ENCODE data around the gene SUPV3L1. TPM values are rescaled to one million over a fixed set of nuclear protein-coding genes. Genes with fewer than 3 reads are reported as not detected.
"Not testable (repeated sequence)": the region's sequence is repeated elsewhere in the genome, so short reads cannot be mapped to it uniquely, and the experiment has no call there.

Gene SUPV3L1
- total RNA-seq, 1 donor from 2014 or later: 38.0 TPM

DNA sequence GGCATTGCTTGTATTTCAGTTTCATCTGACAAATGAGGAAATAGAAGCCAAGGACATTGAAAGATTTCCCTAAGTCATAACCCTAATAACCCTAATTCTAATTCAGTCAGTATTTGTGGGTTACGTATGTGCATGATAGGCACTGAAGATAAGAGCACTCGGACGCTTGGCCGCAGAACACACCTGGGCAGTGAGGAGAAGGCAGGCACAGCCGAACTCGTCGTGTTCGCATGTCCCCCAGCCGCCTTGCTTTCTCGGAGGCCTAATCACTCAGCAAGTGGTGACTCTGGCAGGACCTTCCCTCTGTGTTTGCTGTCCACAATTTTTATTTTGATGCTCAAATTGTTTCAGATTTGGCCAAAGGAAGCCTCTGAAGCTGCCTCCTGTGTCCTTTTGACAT, 63.8 kb downstream of the SUPV3L1 start:
- TF ChIP-seq, protein P1, sequence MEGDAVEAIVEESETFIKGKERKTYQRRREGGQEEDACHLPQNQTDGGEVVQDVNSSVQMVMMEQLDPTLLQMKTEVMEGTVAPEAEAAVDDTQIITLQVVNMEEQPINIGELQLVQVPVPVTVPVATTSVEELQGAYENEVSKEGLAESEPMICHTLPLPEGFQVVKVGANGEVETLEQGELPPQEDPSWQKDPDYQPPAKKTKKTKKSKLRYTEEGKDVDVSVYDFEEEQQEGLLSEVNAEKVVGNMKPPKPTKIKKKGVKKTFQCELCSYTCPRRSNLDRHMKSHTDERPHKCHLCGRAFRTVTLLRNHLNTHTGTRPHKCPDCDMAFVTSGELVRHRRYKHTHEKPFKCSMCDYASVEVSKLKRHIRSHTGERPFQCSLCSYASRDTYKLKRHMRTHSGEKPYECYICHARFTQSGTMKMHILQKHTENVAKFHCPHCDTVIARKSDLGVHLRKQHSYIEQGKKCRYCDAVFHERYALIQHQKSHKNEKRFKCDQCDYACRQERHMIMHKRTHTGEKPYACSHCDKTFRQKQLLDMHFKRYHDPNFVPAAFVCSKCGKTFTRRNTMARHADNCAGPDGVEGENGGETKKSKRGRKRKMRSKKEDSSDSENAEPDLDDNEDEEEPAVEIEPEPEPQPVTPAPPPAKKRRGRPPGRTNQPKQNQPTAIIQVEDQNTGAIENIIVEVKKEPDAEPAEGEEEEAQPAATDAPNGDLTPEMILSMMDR (conservative IDR thresholded peaks at IDR 0.05; ENCODE audit: low read depth, low read length): no peak
- no peak for DNase-seq (ENCODE audit: low read depth)
- no peak overlapping the region for H3K4me3 ChIP-seq (ENCODE audit: low read depth, low read length)

DNA sequence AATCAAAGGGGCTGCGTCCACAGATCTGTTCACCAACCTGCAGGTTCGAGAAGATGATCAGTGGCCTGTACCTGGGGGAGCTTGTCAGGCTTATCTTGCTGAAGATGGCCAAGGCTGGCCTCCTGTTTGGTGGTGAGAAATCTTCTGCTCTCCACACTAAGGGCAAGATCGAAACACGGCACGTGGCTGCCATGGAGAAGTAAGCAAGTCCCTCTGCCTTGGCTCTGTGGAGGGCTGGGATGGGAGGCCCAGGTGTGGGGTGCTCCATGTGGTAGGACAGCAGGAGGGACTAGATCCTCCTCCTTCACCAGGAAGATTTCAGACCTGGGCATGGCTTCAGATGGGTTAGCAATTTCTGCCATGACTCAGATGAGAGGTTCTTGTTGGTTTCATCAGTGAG, 66.0 kb downstream of the SUPV3L1 start:
- TF ChIP-seq, protein P1 (conservative IDR thresholded peaks at IDR 0.05; ENCODE audit: low read depth, low read length): no peak
- DNase-seq (ENCODE audit: low read depth): no peak
- H3K4me3 ChIP-seq (ENCODE audit: low read depth, low read length): no peak overlapping the region

DNA sequence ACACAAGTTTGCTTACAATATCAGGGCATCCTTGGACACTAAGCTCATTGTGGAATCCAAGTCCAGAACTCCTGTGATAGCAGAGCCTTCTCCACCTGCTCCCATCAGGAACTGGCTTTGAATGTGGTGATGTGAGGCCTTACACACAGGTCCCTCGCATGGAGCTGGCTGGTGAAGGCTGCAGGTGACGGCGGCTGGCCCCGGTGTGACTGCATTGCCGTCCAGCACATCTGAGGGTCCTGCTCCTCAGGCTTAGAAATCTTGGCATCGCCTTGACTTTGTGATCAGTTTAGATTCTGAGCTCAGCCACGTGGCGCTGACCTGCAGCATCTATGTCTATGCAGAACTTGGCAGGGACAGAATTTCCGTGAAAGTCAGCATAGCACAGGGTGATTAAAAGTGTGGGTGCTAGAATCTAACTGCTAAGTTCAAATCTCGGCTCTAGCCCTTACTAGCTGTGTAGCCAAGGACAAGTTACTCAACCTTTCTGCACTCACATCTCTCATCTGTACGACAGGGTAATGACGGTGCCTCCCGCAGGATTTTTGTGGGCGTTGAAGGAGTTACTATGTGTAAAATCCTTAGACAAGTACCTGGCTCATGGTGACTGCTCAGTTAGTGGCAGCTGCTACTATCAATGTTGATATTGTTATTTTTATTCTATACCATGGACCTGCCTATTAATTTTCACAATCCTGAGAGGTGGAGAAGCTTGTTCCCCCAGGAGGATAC, 66.7 kb downstream of the SUPV3L1 start:
- TF ChIP-seq, protein P1 (conservative IDR thresholded peaks at IDR 0.05; ENCODE audit: low read depth, low read length): no peak
- H3K4me3 ChIP-seq (ENCODE audit: low read depth, low read length): no peak overlapping the region
- DNase-seq (ENCODE audit: low read depth): no peak

DNA sequence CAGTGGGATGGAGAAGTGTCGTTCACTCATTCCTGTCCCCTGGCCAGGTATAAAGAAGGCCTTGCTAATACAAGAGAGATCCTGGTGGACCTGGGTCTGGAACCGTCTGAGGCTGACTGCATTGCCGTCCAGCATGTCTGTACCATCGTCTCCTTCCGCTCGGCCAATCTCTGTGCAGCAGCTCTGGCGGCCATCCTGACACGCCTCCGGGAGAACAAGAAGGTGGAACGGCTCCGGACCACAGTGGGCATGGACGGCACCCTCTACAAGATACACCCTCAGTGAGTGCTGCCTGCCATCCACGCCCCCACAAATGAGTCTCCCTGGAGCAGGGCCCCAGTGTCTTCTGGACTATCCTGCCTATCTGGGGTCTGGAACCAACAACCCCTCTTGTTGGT, 67.3 kb downstream of the SUPV3L1 start:
- H3K4me3 ChIP-seq (ENCODE audit: low read depth, low read length): no peak overlapping the region
- DNase-seq (ENCODE audit: low read depth): no peak
- TF ChIP-seq, protein P1 (conservative IDR thresholded peaks at IDR 0.05; ENCODE audit: low read depth, low read length): no peak

DNA sequence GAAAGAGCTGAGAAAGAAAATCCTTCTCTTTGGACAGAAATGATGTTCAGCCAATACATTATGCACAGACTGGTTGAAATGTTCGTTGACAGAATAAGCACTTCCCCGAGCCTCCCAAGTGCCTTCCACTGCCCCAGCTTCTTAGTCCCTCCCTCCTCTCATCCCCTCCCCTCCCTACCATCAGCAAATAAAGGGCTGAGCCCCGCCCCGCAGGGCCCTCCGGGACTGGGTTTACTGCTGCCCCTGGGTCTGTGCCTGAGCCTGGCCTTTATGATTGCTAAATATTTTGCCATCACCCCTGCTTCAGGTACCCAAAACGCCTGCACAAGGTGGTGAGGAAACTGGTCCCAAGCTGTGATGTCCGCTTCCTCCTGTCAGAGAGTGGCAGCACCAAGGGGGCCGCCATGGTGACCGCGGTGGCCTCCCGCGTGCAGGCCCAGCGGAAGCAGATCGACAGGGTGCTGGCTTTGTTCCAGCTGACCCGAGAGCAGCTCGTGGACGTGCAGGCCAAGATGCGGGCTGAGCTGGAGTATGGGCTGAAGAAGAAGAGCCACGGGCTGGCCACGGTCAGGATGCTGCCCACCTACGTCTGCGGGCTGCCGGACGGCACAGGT, 68.2 kb downstream of the SUPV3L1 start:
- no peak overlapping the region for H3K4me3 ChIP-seq (ENCODE audit: low read depth, low read length)
- no peak for DNase-seq (ENCODE audit: low read depth)
- TF ChIP-seq, protein P1 (conservative IDR thresholded peaks at IDR 0.05; ENCODE audit: low read depth, low read length): no peak

DNA sequence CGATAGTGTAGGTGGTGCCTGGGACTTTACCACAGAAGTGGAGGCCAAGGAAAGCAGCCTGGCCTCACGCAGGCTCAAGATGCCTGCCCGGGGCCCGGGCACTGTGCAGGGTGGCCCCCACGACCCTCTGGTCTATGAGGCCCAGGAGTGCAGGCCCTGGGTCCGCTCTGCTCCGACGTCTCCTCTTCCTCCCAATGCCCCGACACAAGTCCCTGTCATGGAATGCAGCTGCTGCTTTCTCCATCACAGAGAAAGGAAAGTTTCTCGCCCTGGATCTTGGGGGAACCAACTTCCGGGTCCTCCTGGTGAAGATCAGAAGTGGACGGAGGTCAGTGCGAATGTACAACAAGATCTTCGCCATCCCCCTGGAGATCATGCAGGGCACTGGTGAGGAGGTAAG, 70.0 kb downstream of the SUPV3L1 start:
- TF ChIP-seq, protein P1 (conservative IDR thresholded peaks at IDR 0.05; ENCODE audit: low read depth, low read length): no peak
- no peak for DNase-seq (ENCODE audit: low read depth)

DNA sequence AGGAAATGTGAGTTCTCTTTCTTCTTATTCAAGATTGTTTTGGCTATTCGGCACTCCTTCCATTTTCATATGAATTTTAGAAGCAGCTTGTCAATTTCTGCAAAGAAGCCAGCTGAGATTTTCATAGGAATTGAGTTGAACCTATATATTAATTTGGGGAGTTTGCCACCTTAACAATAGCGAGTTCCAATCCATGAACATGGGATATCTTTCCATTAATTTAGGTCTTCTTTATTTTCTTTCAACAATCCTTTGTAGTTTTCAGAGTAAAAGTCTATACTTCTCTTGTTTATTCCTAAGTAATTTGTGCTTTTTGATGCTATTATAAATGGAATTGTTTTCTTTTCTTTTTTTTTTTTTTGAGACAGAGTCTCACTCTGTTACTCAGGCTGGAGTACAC, 71.4 kb downstream of the SUPV3L1 start:
- H3K4me3 ChIP-seq (ENCODE audit: low read depth, low read length); DNase-seq (ENCODE audit: low read depth): not testable (repeated sequence)

More for the DNA sequence above, 70.0 kb downstream of the SUPV3L1 start:
- no peak overlapping the region for H3K4me3 ChIP-seq (ENCODE audit: low read depth, low read length)
